ENCODE results near the gene TRAF2. TPM values are rescaled to one million over a fixed set of nuclear protein-coding genes. Genes with fewer than 3 reads are reported as not detected.

The TRAF2 gene
- total and polyA plus RNA-seq, 4 donors = 4.7 to 14.9 (median 6.8) TPM

- no peaks in the 10 kb centered on the region for H3K9me3 ChIP-seq (ENCODE audit: control insufficient read depth in 4 of 4, low read length in 3 of 4)
- no peak overlapping the region for H3K9ac ChIP-seq (ENCODE audit: low read depth in 1 of 2, low read length in 2 of 2)
- H3K4me3 ChIP-seq (ENCODE audit: low read depth in 1 of 3, low read length in 3 of 3) = no peak overlapping the region
- TF ChIP-seq, protein P1, sequence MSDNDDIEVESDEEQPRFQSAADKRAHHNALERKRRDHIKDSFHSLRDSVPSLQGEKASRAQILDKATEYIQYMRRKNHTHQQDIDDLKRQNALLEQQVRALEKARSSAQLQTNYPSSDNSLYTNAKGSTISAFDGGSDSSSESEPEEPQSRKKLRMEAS (IDR thresholded peaks at IDR 0.05) = peak; percentile 85
- TF ChIP-seq RAD21 (IDR thresholded peaks at IDR 0.05) (peak; percentile 21 to 55), ZBTB33 (IDR thresholded peaks at IDR 0.05) (no peak), ATF3 (IDR thresholded peaks at IDR 0.05) (no peak), HNF4G (IDR thresholded peaks at IDR 0.05) (peak; percentile 85), JUND (IDR thresholded peaks at IDR 0.05) (peak; percentile 70 to 74), TAF1 (conservative IDR thresholded peaks at IDR 0.05) (peak; percentile 16), NR2F2 (IDR thresholded peaks at IDR 0.05) (peak; percentile 60), HNF4A (conservative IDR thresholded peaks at IDR 0.05) (peak; percentile 96 to 97), YY1 (IDR thresholded peaks at IDR 0.05) (peak; percentile 60), GABPA (IDR thresholded peaks at IDR 0.05 in 1 of 2, conservative IDR thresholded peaks at IDR 0.05 in 1 of 2) (peak in 1 of 2 donors; percentile 51), EGR1 (IDR thresholded peaks at IDR 0.05; ENCODE audit: low read depth in 2 of 2) (peak in 1 of 2 donors; percentile 88), SP1 (IDR thresholded peaks at IDR 0.05) (peak; percentile 94), REST (IDR thresholded peaks at IDR 0.05) (peak; percentile 81), FOXA2 (IDR thresholded peaks at IDR 0.05) (peak; percentile 80), RXRA (IDR thresholded peaks at IDR 0.05) (peak; percentile 98 to 99), FOXA1 (IDR thresholded peaks at IDR 0.05) (peak; percentile 76)
- TF ChIP-seq, protein P2, sequence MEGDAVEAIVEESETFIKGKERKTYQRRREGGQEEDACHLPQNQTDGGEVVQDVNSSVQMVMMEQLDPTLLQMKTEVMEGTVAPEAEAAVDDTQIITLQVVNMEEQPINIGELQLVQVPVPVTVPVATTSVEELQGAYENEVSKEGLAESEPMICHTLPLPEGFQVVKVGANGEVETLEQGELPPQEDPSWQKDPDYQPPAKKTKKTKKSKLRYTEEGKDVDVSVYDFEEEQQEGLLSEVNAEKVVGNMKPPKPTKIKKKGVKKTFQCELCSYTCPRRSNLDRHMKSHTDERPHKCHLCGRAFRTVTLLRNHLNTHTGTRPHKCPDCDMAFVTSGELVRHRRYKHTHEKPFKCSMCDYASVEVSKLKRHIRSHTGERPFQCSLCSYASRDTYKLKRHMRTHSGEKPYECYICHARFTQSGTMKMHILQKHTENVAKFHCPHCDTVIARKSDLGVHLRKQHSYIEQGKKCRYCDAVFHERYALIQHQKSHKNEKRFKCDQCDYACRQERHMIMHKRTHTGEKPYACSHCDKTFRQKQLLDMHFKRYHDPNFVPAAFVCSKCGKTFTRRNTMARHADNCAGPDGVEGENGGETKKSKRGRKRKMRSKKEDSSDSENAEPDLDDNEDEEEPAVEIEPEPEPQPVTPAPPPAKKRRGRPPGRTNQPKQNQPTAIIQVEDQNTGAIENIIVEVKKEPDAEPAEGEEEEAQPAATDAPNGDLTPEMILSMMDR (IDR thresholded peaks at IDR 0.05; ENCODE audit: low read depth, low read length, missing input control) = no peak
- H3K36me3 ChIP-seq (ENCODE audit: control insufficient read depth in 4 of 4, insufficient read depth in 3 of 4, low read depth in 1 of 4, low read length in 3 of 4) = peaks cover 0 to 14% (median 9%) of the 10 kb centered on the region in 4 donors
- no peak for DNase-seq (ENCODE audit: low spot score)
- WGBS = 35% methylated on average over 16 of the region's 16 CpGs
- H3K4me1 ChIP-seq (ENCODE audit: control insufficient read depth in 4 of 4, insufficient read depth in 4 of 4, low read length in 3 of 4) = peaks cover 21 to 61% (median 40%) of the 10 kb centered on the region in 4 donors
- no peaks in the 10 kb centered on the region for H3K27me3 ChIP-seq (ENCODE audit: control insufficient read depth in 4 of 4, insufficient read depth in 4 of 4, low read length in 3 of 4)
- peak overlapping the region; percentile 82 to 93 for H3K27ac ChIP-seq (ENCODE audit: low read depth in 1 of 2, low read length in 2 of 2)
These were observed 53.7 kb downstream of the TRAF2 start for GRCh38 chr9:136939996-136940525.
